Endothelial cell of umbilical vein (primary cell): ENCODE measurements around the gene PPM1H. TPM values are rescaled to one million over a fixed set of nuclear protein-coding genes. Genes with fewer than 3 reads are reported as not detected.

ENCODE experiments used
- BruUV-seq: library from RNA; stranded (reverse); fragments of 400-500 nt; replicated peaks from 2 replicates; lab custom pipeline; 2021; lab: Mats Ljungman, UMichigan
- CTCF ChIA-PET: fragments of 300-600, 350-600 bp; sonication (Branson Sonifier 250); formaldehyde crosslinking; loops from one replicate; lab custom pipeline; 2021; ENCODE audit warnings: antibody characterized with exemption, inconsistent platforms; lab: Charles Lee
- POLR2A ChIA-PET: fragments of 300-600, 350-600 bp; sonication (Branson Sonifier 250); formaldehyde crosslinking; loops from one replicate; lab custom pipeline; 2021; ENCODE audit warnings: antibody characterized with exemption, inconsistent platforms; lab: Charles Lee
- DNase-seq: peaks from one replicate; pipeline ENCODE4 v3.0.0-alpha.2; 2011; ENCODE audit warnings: low read depth, low spot score
- FAIRE-seq: peaks from 2 replicates; lab custom pipeline; 2011; peaks lifted over from hg19 to GRCh38; lab: Jason Lieb, UNC
- H2AFZ ChIP-seq: 2 replicates; pipeline ENCODE4 v1.6.0; 2012; ENCODE audit warnings: low read depth, low read length, control low read depth, inconsistent platforms
- H3K27ac ChIP-seq: 2 replicates; pipeline ENCODE4 v1.5.1; 2011; ENCODE audit warnings: low read depth, mild to moderate bottlenecking, control low read depth, low read length, moderate library complexity; ENCODE audit not compliant: insufficient read depth
- H3K27me3 ChIP-seq, 2 experiments: 2 replicates each; pipeline versions ENCODE4 v1.6.0 to v1.6.1; 2011; ENCODE audit warnings: low read length in 2 of 2, mixed read lengths in 1 of 2; ENCODE audit not compliant: control insufficient read depth in 2 of 2, insufficient read depth in 2 of 2
- H3K36me3 ChIP-seq, 2 experiments: 2 replicates in 1 of 2; 3 replicates in 1 of 2; pipeline ENCODE4 v1.5.1; 2011; ENCODE audit warnings: low read length in 2 of 2, mild to moderate bottlenecking in 1 of 2, moderate library complexity in 1 of 2; ENCODE audit not compliant: control insufficient read depth in 2 of 2, insufficient read depth in 2 of 2; ENCODE audit errors: extremely low read depth in 1 of 2
- H3K4me1 ChIP-seq: 3 replicates; pipeline ENCODE4 v1.5.1; 2011; ENCODE audit warnings: mild to moderate bottlenecking, low read length; ENCODE audit not compliant: control insufficient read depth, insufficient read depth; ENCODE audit errors: extremely low read depth
- H3K4me2 ChIP-seq: 2 replicates; pipeline ENCODE4 v1.6.1; 2011; ENCODE audit warnings: low read length, control low read depth, mixed read lengths; ENCODE audit not compliant: insufficient read depth
- H3K4me3 ChIP-seq, 3 experiments: fragments of 200-600 bp in 1 of 3; sonication (generic), shearing (Covaris generic) in 1 of 3; replicated peaks in 1 of 3; 2 replicates each; pipeline ENCODE4 v1.5.1; 2011 to 2016; ENCODE audit warnings: control low read depth in 3 of 3, low read length in 3 of 3, mild to moderate bottlenecking in 2 of 3, inconsistent platforms in 1 of 3, low read depth in 1 of 3, moderate library complexity in 1 of 3; ENCODE audit not compliant: insufficient read depth in 1 of 3
- H3K79me2 ChIP-seq: 2 replicates; pipeline ENCODE4 v1.6.0; 2012; ENCODE audit warnings: low read length, inconsistent platforms; ENCODE audit not compliant: control insufficient read depth, insufficient read depth
- H3K9ac ChIP-seq: replicated peaks from 2 replicates; pipeline ENCODE3; 2011; ENCODE audit warnings: low read length, control low read depth; ENCODE audit not compliant: insufficient read depth; ENCODE audit errors: extremely low read depth
- H3K9me1 ChIP-seq: replicated peaks from 3 replicates; pipeline ENCODE4 v1.6.0; 2011; ENCODE audit warnings: mild to moderate bottlenecking, low read length; ENCODE audit not compliant: control insufficient read depth, insufficient read depth; ENCODE audit errors: extremely low read depth
- H3K9me3 ChIP-seq: replicated peaks from 2 replicates; pipeline ENCODE4 v1.5.1; 2012; ENCODE audit warnings: low read length, inconsistent platforms; ENCODE audit not compliant: control insufficient read depth, insufficient read depth
- H4K20me1 ChIP-seq: replicated peaks from 2 replicates; pipeline ENCODE3; 2011; ENCODE audit warnings: mild to moderate bottlenecking, low read length; ENCODE audit not compliant: control insufficient read depth, insufficient read depth; ENCODE audit errors: extremely low read depth
- CTCF ChIP-seq, 2 donors: IDR thresholded peaks; 1 replicate in 1 of 2; 2 replicates in 1 of 2; pipeline ENCODE4 v1.5.1; 2011; ENCODE audit warnings: low read length in 2 of 2, mild to moderate bottlenecking in 2 of 2, moderate library complexity in 2 of 2, control low read depth in 1 of 2, inconsistent platforms in 1 of 2, low read depth in 1 of 2; ENCODE audit not compliant: insufficient read depth in 1 of 2; ENCODE audit errors: extremely low read depth in 1 of 2
- EZH2 ChIP-seq: IDR thresholded peaks from 2 replicates; pipeline ENCODE4 v1.6.1; 2012; ENCODE audit warnings: borderline replicate concordance, low read depth, mild to moderate bottlenecking, moderate library complexity, low read length, inconsistent platforms; ENCODE audit not compliant: severe bottlenecking
- FOS ChIP-seq: IDR thresholded peaks from 2 replicates; pipeline ENCODE4 v1.6.1; 2011; ENCODE audit warnings: mild to moderate bottlenecking, low read length, moderate library complexity, borderline replicate concordance; ENCODE audit not compliant: insufficient read depth
- GATA2 ChIP-seq: IDR thresholded peaks from 2 replicates; pipeline ENCODE4 v1.7.0; 2011; ENCODE audit warnings: low read depth, mild to moderate bottlenecking, moderate library complexity, mixed read lengths, low read length; ENCODE audit not compliant: insufficient read length, insufficient read depth
- JUN ChIP-seq: IDR thresholded peaks from 2 replicates; pipeline ENCODE4 v1.6.1; 2011; ENCODE audit warnings: borderline replicate concordance, low read depth; ENCODE audit not compliant: insufficient read length, insufficient read depth
- MAX ChIP-seq: IDR thresholded peaks from 2 replicates; pipeline ENCODE4 v1.6.1; 2011; ENCODE audit not compliant: insufficient read depth, insufficient read length
- MYC ChIP-seq: IDR thresholded peaks from one replicate; pipeline ENCODE4 v1.6.1; 2011; ENCODE audit warnings: mild to moderate bottlenecking, low read depth, low read length
- POLR2A ChIP-seq: IDR thresholded peaks from 2 replicates; pipeline ENCODE4 v1.6.1; 2012; ENCODE audit warnings: low read depth, mild to moderate bottlenecking, control low read depth, low read length
- POLR2AphosphoS5 ChIP-seq: IDR thresholded peaks from 2 replicates; pipeline ENCODE4 v1.6.1; 2012; ENCODE audit warnings: low read depth, mild to moderate bottlenecking, control low read depth, low read length, moderate library complexity; ENCODE audit not compliant: insufficient read depth
- dilution Hi-C: fragments of 300-500 bp; cut with MboI; formaldehyde crosslinking; loops from one replicate; pipeline ENCODE4 v1.15.0; 2019; ENCODE audit warnings: low sequenced_read_pairs; ENCODE audit not compliant: extremely low pct_ligation_motif_present
- intact Hi-C: fragments of 100-400 bp; cut with micrococcal nuclease; formaldehyde crosslinking; loops from one replicate; pipeline ENCODE4 v1.10.0; 2022
- polyA plus RNA-seq, 4 experiments: library from polyadenylated mRNA; depleted of rRNA in 3 of 4; stranded (reverse) in 3 of 4; unstranded in 1 of 4; fragments of >200 nt; gene quantifications; 2 replicates each; pipeline versions ENCODE4 v1.2.1 to v1.2.3, GENCODE V29; 2011 to 2012; ENCODE audit warnings: missing spikeins in 1 of 4
- total RNA-seq: library from RNA; stranded (reverse); gene quantifications from 2 replicates; pipeline ENCODE4 v1.2.3, GENCODE V29; 2021

The PPM1H gene
- total and polyA plus RNA-seq, 2 donors (not counting 3 experiments of a cell fraction or from before 2014, with no cell fraction given): 1.0 to 7.2 TPM

- no peaks in the 10 kb centered on the region for H4K20me1 ChIP-seq
- BruUV-seq: no TSS peak
- no peak overlapping the region for H3K4me2 ChIP-seq
- intact Hi-C loops: loop anchor here (10.0 kb wide), 1 partner anchor 496 kb away; no protein-coding TSS in a partner anchor
- no peak overlapping the region for H3K9ac ChIP-seq
- H3K27me3 ChIP-seq: peaks cover 20 to 30% of the 10 kb centered on the region in 2 experiments
- no peak overlapping the region for H2AFZ ChIP-seq
- no peaks in the 10 kb centered on the region for H3K9me3 ChIP-seq
- no peak for FAIRE-seq
- H3K4me1 ChIP-seq: peaks cover 8% of the 10 kb centered on the region
- no peaks in the 10 kb centered on the region for H3K79me2 ChIP-seq
- no peak for DNase-seq
- ChIA-PET CTCF (interaction anchor here (1.7 kb wide), 1 partner anchor 138 kb away, joined by 4 read pairs; no protein-coding TSS in a partner anchor), POLR2A (no interaction called here)
- H3K27ac ChIP-seq: no peak overlapping the region
- TF ChIP-seq EZH2 (peak; percentile 26), POLR2AphosphoS5 (no peak), JUN (no peak)
- no peaks in the 10 kb centered on the region for H3K36me3 ChIP-seq
- dilution Hi-C loops: no loop called here
- H3K9me1 ChIP-seq: no peaks in the 10 kb centered on the region
- H3K4me3 ChIP-seq: no peak overlapping the region
Observed at GRCh38 chr12:62930546-62931425, 4.2 kb downstream of the PPM1H start.

- DNase-seq (no peak), FAIRE-seq (no peak)
- Histone ChIP-seq H3K36me3 (no peaks in the 10 kb centered on the region), H4K20me1 (no peaks in the 10 kb centered on the region), H3K4me1 (peaks cover 3% of the 10 kb centered on the region), H3K27ac (no peak overlapping the region), H3K4me3 (no peak overlapping the region), H3K9me1 (no peaks in the 10 kb centered on the region), H3K79me2 (no peaks in the 10 kb centered on the region), H2AFZ (no peak overlapping the region), H3K9me3 (no peaks in the 10 kb centered on the region), H3K27me3 (peaks cover 17 to 26% of the 10 kb centered on the region in 2 experiments), H3K4me2 (no peak overlapping the region), H3K9ac (no peak overlapping the region)
- dilution Hi-C loops (no loop called here), intact Hi-C loops (no loop called here)
- ChIA-PET CTCF (no interaction called here), POLR2A (no interaction called here)
- BruUV-seq: no TSS peak
- TF ChIP-seq POLR2A (no peak), GATA2 (no peak), MAX (no peak), CTCF (IDR thresholded peaks at IDR 0.05; ENCODE audit: extremely low read depth in 1 of 2, insufficient read depth in 1 of 2, low read depth in 1 of 2, low read length in 2 of 2) (no peak), MYC (no peak), POLR2AphosphoS5 (no peak), JUN (no peak), EZH2 (no peak), FOS (no peak)
Observed at GRCh38 chr12:62928632-62929031, 6.3 kb downstream of the PPM1H start.
